ENCODE data around the gene CDCA4.

DNA sequence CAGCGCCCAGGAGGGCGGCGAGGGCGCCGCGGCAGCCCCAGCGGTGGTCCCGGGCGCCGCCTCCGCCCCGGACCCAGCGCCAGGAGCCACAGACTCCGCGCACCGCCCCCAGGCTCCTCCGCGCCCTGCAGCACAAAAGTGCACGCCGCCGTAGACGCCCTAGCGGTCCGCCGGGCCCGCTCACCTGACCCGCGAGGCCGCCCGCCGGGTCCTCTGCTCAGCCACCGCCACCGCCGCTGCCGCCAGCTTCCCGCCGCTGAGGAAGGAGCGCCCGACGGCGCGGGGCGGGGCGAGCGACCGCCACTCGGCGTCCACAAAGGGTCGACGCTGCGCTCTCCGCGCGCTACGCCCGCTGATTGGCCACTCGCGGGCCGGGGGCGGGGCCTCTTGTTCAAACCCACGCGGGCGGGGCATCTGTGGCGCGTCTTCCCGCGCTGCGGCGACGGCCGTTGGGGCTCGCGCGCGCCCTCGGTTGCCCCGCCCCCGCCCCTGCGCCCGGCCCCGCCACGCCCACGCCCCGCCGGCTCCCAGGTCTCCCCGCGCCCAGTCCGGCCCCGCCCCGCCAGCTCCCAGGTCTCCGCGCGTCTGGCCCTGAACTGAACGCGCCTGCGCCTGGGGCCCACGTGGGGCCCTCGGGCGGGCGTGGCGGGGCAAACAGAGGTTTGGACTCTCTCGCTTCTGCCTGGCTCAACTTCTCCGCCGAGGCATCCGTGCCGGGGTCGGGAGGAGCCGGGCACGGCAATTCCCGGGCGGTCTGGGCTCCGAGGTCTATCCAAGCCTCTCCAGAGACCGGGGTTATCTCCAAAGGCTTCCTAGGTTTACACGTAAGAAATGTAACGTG, at the start of gene CDCA4:
- TF ChIP-seq, protein P1, sequence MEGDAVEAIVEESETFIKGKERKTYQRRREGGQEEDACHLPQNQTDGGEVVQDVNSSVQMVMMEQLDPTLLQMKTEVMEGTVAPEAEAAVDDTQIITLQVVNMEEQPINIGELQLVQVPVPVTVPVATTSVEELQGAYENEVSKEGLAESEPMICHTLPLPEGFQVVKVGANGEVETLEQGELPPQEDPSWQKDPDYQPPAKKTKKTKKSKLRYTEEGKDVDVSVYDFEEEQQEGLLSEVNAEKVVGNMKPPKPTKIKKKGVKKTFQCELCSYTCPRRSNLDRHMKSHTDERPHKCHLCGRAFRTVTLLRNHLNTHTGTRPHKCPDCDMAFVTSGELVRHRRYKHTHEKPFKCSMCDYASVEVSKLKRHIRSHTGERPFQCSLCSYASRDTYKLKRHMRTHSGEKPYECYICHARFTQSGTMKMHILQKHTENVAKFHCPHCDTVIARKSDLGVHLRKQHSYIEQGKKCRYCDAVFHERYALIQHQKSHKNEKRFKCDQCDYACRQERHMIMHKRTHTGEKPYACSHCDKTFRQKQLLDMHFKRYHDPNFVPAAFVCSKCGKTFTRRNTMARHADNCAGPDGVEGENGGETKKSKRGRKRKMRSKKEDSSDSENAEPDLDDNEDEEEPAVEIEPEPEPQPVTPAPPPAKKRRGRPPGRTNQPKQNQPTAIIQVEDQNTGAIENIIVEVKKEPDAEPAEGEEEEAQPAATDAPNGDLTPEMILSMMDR (IDR thresholded peaks at IDR 0.05) = peak in 1 of 3 experiments; percentile 2
- TF ChIP-seq POLR2A (IDR thresholded peaks at IDR 0.05) = peak; percentile 25

Measured in testis (tissue), 2 donors.